Neural progenitor cell (in vitro differentiated cells): ENCODE measurements around the gene LRRC56. TPM values are rescaled to one million over a fixed set of nuclear protein-coding genes. Genes with fewer than 3 reads are reported as not detected.

Experiments
- DNase-seq: peaks from one replicate; pipeline ENCODE4 v3.0.0-alpha.2; 2016; ENCODE audit warnings: low spot score
- H2AFZ ChIP-seq: fragments of 200-600 bp; sonication (generic); replicated peaks from 2 replicates; pipeline ENCODE4 v1.6.1; 2016; ENCODE audit warnings: antibody characterized with exemption
- H3F3A ChIP-seq: fragments of 200-600 bp; sonication (generic); 2 replicates; pipeline ENCODE4 v1.6.1; 2016; ENCODE audit warnings: antibody characterized with exemption, low read depth
- H3K27ac ChIP-seq: fragments of 200-600 bp; sonication (generic); 2 replicates; pipeline ENCODE4 v1.5.1; 2016; ENCODE audit warnings: mild to moderate bottlenecking
- H3K27me3 ChIP-seq: fragments of 200-600 bp; sonication (generic); 2 replicates; pipeline ENCODE4 v1.6.1; 2016; ENCODE audit warnings: mild to moderate bottlenecking, moderate library complexity
- H3K36me3 ChIP-seq: fragments of 200-600 bp; sonication (generic); 2 replicates; pipeline ENCODE4 v1.5.1; 2016
- H3K4me1 ChIP-seq: fragments of 200-600 bp; sonication (generic); 2 replicates; pipeline ENCODE4 v1.6.1; 2016; ENCODE audit warnings: mixed run types
- H3K4me2 ChIP-seq: fragments of 200-600 bp; sonication (generic); 2 replicates; pipeline ENCODE4 v1.6.1; 2016
- H3K4me3 ChIP-seq: fragments of 200-600 bp; sonication (generic); 2 replicates; pipeline ENCODE4 v1.5.1; 2016
- H3K79me2 ChIP-seq: fragments of 200-600 bp; sonication (generic); 2 replicates; pipeline ENCODE4 v1.6.1; 2016; ENCODE audit warnings: low read depth
- H3K9ac ChIP-seq: fragments of 200-600 bp; sonication (generic); 2 replicates; pipeline ENCODE4 v1.6.1; 2016
- H3K9me3 ChIP-seq: fragments of 200-600 bp; sonication (generic); 2 replicates; pipeline ENCODE4 v1.5.1; 2016; ENCODE audit warnings: low read depth
- H4K20me1 ChIP-seq: fragments of 200-600 bp; sonication (generic); 2 replicates; pipeline ENCODE4 v1.6.1; 2016; ENCODE audit warnings: low read depth
- H3K27ac Mint-ChIP-seq: 3 replicates; pipeline ENCODE4 v1.8.0; 2021; ENCODE audit warnings: mixed read lengths
- H3K27me3 Mint-ChIP-seq: 2 replicates; pipeline ENCODE4 v1.8.0; 2022; ENCODE audit warnings: low read depth, mild to moderate bottlenecking, inconsistent platforms, moderate library complexity, mixed read lengths; ENCODE audit not compliant: insufficient read depth
- H3K36me3 Mint-ChIP-seq: 3 replicates; pipeline ENCODE4 v1.8.0; 2021; ENCODE audit warnings: mixed read lengths
- H3K4me1 Mint-ChIP-seq: 3 replicates; pipeline ENCODE4 v1.8.0; 2021; ENCODE audit warnings: mixed read lengths
- H3K4me3 Mint-ChIP-seq: 3 replicates; pipeline ENCODE4 v1.8.0; 2021; ENCODE audit warnings: mild to moderate bottlenecking, moderate library complexity, mixed read lengths
- H3K9me3 Mint-ChIP-seq: 3 replicates; pipeline ENCODE4 v1.8.0; 2020; ENCODE audit warnings: mixed read lengths
- EZH2 ChIP-seq: fragments of 200-600 bp; sonication (generic); IDR thresholded peaks from 2 replicates; pipeline ENCODE4 v1.6.1; 2017; ENCODE audit warnings: antibody characterized with exemption, mild to moderate bottlenecking, moderate library complexity
- EZH2phosphoT487 ChIP-seq: fragments of 200-600 bp; sonication (generic); IDR thresholded peaks from 2 replicates; pipeline ENCODE4 v1.6.1; 2017; ENCODE audit warnings: antibody characterized with exemption
- total RNA-seq: library from RNA; depleted of rRNA; stranded (reverse); fragments of >200 nt; gene quantifications from 2 replicates; pipeline ENCODE4 v1.2.3, GENCODE V29; 2015; ENCODE audit warnings: low replicate concordance
- TF ChIP-seq, protein P1 (sequence below): fragments of 200-600 bp; sonication (generic); IDR thresholded peaks from 2 replicates; pipeline ENCODE4 v1.5.1; 2017; ENCODE audit warnings: antibody characterized with exemption, mild to moderate bottlenecking

Gene LRRC56
- total RNA-seq, 1 donor from 2014 or later = 0.45 TPM

- Histone ChIP-seq H3K9me3 (no peaks in the 10 kb centered on the region), H3K4me2 (no peak overlapping the region), H3K79me2 (no peaks in the 10 kb centered on the region), H2AFZ (no peak overlapping the region), H4K20me1 (no peaks in the 10 kb centered on the region), H3K4me1 (no peaks in the 10 kb centered on the region), H3K4me3 (no peak overlapping the region), H3K27ac (no peak overlapping the region), H3K27me3 (no peaks in the 10 kb centered on the region), H3F3A (peaks cover 7% of the 10 kb centered on the region), H3K36me3 (no peaks in the 10 kb centered on the region), H3K9ac (no peak overlapping the region)
- no peak for TF ChIP-seq EZH2phosphoT487
- TF ChIP-seq, protein P1, sequence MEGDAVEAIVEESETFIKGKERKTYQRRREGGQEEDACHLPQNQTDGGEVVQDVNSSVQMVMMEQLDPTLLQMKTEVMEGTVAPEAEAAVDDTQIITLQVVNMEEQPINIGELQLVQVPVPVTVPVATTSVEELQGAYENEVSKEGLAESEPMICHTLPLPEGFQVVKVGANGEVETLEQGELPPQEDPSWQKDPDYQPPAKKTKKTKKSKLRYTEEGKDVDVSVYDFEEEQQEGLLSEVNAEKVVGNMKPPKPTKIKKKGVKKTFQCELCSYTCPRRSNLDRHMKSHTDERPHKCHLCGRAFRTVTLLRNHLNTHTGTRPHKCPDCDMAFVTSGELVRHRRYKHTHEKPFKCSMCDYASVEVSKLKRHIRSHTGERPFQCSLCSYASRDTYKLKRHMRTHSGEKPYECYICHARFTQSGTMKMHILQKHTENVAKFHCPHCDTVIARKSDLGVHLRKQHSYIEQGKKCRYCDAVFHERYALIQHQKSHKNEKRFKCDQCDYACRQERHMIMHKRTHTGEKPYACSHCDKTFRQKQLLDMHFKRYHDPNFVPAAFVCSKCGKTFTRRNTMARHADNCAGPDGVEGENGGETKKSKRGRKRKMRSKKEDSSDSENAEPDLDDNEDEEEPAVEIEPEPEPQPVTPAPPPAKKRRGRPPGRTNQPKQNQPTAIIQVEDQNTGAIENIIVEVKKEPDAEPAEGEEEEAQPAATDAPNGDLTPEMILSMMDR = peak; percentile 91
- H3K9me3 Mint-ChIP-seq = peaks cover 29% of the 10 kb centered on the region
- peak; percentile 86 for DNase-seq
- no peak overlapping the region for H3K27ac Mint-ChIP-seq
- no peak overlapping the region for H3K4me3 Mint-ChIP-seq
- H3K4me1 Mint-ChIP-seq = no peaks in the 10 kb centered on the region
- H3K36me3 Mint-ChIP-seq = peaks cover 21% of the 10 kb centered on the region
- peaks cover 2% of the 10 kb centered on the region for H3K27me3 Mint-ChIP-seq
Measured at GRCh38 chr11:518463-519202, 18.7 kb upstream of the LRRC56 start.

GRCh38 chr11:520428-521176, 16.7 kb upstream of the LRRC56 start:
- no peaks in the 10 kb centered on the region for H3K27me3 ChIP-seq
- H2AFZ ChIP-seq = no peak overlapping the region
- H3K4me3 ChIP-seq = no peak overlapping the region
- peaks cover 12% of the 10 kb centered on the region for H3K36me3 Mint-ChIP-seq
- TF ChIP-seq, protein P1 = peak; percentile 8
- TF ChIP-seq EZH2phosphoT487 (no peak), EZH2 (no peak)
- H3K36me3 ChIP-seq = no peaks in the 10 kb centered on the region
- H3K79me2 ChIP-seq = no peaks in the 10 kb centered on the region
- DNase-seq = peak; percentile 1
- H3K4me3 Mint-ChIP-seq = no peak overlapping the region
- H3K27ac Mint-ChIP-seq = no peak overlapping the region
- H3K9me3 ChIP-seq = no peaks in the 10 kb centered on the region
- peaks cover 2% of the 10 kb centered on the region for H3K27me3 Mint-ChIP-seq
- no peak overlapping the region for H3K27ac ChIP-seq
- H3K9me3 Mint-ChIP-seq = peaks cover 24% of the 10 kb centered on the region
- no peaks in the 10 kb centered on the region for H3K4me1 Mint-ChIP-seq
- no peaks in the 10 kb centered on the region for H3K4me1 ChIP-seq
- no peaks in the 10 kb centered on the region for H4K20me1 ChIP-seq
- no peak overlapping the region for H3K4me2 ChIP-seq
- no peak overlapping the region for H3K9ac ChIP-seq
- peaks cover 7% of the 10 kb centered on the region for H3F3A ChIP-seq

- no peaks in the 10 kb centered on the region for H3K4me1 Mint-ChIP-seq
- Histone ChIP-seq H3K4me2 (no peak overlapping the region), H2AFZ (no peak overlapping the region), H3K4me3 (no peak overlapping the region), H3K9me3 (no peaks in the 10 kb centered on the region), H3K36me3 (no peaks in the 10 kb centered on the region), H3K27me3 (no peaks in the 10 kb centered on the region), H3K9ac (no peak overlapping the region), H3K79me2 (no peaks in the 10 kb centered on the region), H3K4me1 (no peaks in the 10 kb centered on the region), H3F3A (peaks cover 7% of the 10 kb centered on the region), H4K20me1 (no peaks in the 10 kb centered on the region), H3K27ac (no peak overlapping the region)
- H3K36me3 Mint-ChIP-seq = peaks cover 9% of the 10 kb centered on the region
- H3K4me3 Mint-ChIP-seq = no peak overlapping the region
- peaks cover 20% of the 10 kb centered on the region for H3K9me3 Mint-ChIP-seq
- TF ChIP-seq EZH2 (no peak), EZH2phosphoT487 (no peak)
- peaks cover 2% of the 10 kb centered on the region for H3K27me3 Mint-ChIP-seq
- no peak overlapping the region for H3K27ac Mint-ChIP-seq
- no peak for DNase-seq
Measured at GRCh38 chr11:521177-521688, 16.1 kb upstream of the LRRC56 start.
